ENCODE measurements around the gene BEND6. TPM values are rescaled to one million over a fixed set of nuclear protein-coding genes. Genes with fewer than 3 reads are reported as not detected.

Gene BEND6
- total and polyA plus RNA-seq, 2 of the 4 experiments (the other 2 are of a cell fraction), result 4.1 to 9.7 TPM

GRCh38 chr6:56996401-56996800, 41.5 kb downstream of the BEND6 start:
- DNase-seq, result no peak
- dilution Hi-C loops (cut with HindIII; ENCODE audit: low sequenced_read_pairs, unreplicated experiment), result no loop called here

More at GRCh38 chr6:56996401-56996800, 41.5 kb downstream of the BEND6 start:
- Histone ChIP-seq H3K14ac (replicated peaks; ENCODE audit: low read depth, low read length) (no peak overlapping the region), H3K9me1 (ENCODE audit: insufficient read depth, low read length) (no peaks in the 10 kb centered on the region), H4K20me1 (ENCODE audit: insufficient read depth, low read length) (no peaks in the 10 kb centered on the region), H2AK5ac (ENCODE audit: low read depth, low read length) (no peak overlapping the region), H3K4me1 (ENCODE audit: control insufficient read depth, insufficient read depth, low read length) (no peaks in the 10 kb centered on the region), H3K36me3 (ENCODE audit: control insufficient read depth, insufficient read depth, low read length) (peaks cover 3% of the 10 kb centered on the region; the same call in 1 of the 2 replicates), H2BK5ac (ENCODE audit: low read depth, low read length, poor library complexity, severe bottlenecking) (no peak overlapping the region), H3K18ac (ENCODE audit: low read depth, low read length) (no peak overlapping the region), H3K9ac (ENCODE audit: low read depth, low read length) (no peak overlapping the region), H3K79me1 (ENCODE audit: low read depth in 1 of 2, low read length in 2 of 2) (no peaks in the 10 kb centered on the region), H3K4ac (ENCODE audit: low read depth, low read length) (no peak overlapping the region), H2BK20ac (ENCODE audit: low read depth, low read length) (no peak overlapping the region), H3K9me3 (ENCODE audit: control insufficient read depth, insufficient read depth, low read length) (peaks cover 7% of the 10 kb centered on the region), H3K27me3 (ENCODE audit: control insufficient read depth, insufficient read depth, low read length) (no peaks in the 10 kb centered on the region), H3K56ac (ENCODE audit: extremely low read depth, insufficient read depth, low read length) (no peak overlapping the region), H2BK15ac (ENCODE audit: low read depth, low read length) (no peak overlapping the region), H3K4me3 (ENCODE audit: insufficient read depth, low read depth, low read length) (no peak overlapping the region), H2AK9ac (replicated peaks; ENCODE audit: low read depth, low read length, poor library complexity) (no peak overlapping the region), H2AFZ (replicated peaks; ENCODE audit: low read length, poor library complexity) (no peak overlapping the region), H4K8ac (ENCODE audit: low read depth in 2 of 2, low read length in 2 of 2) (no peak overlapping the region), H3K27ac (ENCODE audit: insufficient read depth, low read length) (no peak overlapping the region), H2BK120ac (ENCODE audit: low read depth, low read length) (no peak overlapping the region), H3K4me2 (ENCODE audit: low read depth, low read length) (no peak overlapping the region), H4K91ac (ENCODE audit: insufficient read depth, low read depth, low read length) (no peak overlapping the region), H3K23ac (ENCODE audit: low read depth, low read length) (no peak overlapping the region), H4K5ac (ENCODE audit: low read depth, low read length) (no peak overlapping the region)
- no CpG with 5 or more reads among the region's 1 CpG for WGBS, 2 experiments (ENCODE audit: extremely low coverage in 2 of 2, insufficient read length in 1 of 2)
- in situ Hi-C loops (cut with MboI; ENCODE audit: low sequenced_read_pairs), result no loop called here
- POLR2A ChIA-PET (ENCODE audit: unreplicated experiment), result no interaction called here
- BruUV-seq (replicated peaks), result no TSS peak
- intact Hi-C loops (cut with micrococcal nuclease), result no loop called here
- TF ChIP-seq RFX5 (IDR thresholded peaks at IDR 0.05; ENCODE audit: low read depth, low read length), result no peak
- TF ChIP-seq FOS (IDR thresholded peaks at IDR 0.05; ENCODE audit: low read depth, low read length), result no peak
- no peak for TF ChIP-seq ELK1 (IDR thresholded peaks at IDR 0.05; ENCODE audit: borderline replicate concordance, low read depth, low read length)
- TF ChIP-seq BHLHE40 (IDR thresholded peaks at IDR 0.05; ENCODE audit: low read depth, low read length), result no peak
- TF ChIP-seq POLR2A (IDR thresholded peaks at IDR 0.05; ENCODE audit: low read depth, low read length), result no peak
- TF ChIP-seq SMC3 (IDR thresholded peaks at IDR 0.05; ENCODE audit: low read depth, low read length), result no peak
- TF ChIP-seq, protein P1, sequence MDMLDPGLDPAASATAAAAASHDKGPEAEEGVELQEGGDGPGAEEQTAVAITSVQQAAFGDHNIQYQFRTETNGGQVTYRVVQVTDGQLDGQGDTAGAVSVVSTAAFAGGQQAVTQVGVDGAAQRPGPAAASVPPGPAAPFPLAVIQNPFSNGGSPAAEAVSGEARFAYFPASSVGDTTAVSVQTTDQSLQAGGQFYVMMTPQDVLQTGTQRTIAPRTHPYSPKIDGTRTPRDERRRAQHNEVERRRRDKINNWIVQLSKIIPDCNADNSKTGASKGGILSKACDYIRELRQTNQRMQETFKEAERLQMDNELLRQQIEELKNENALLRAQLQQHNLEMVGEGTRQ (IDR thresholded peaks at IDR 0.05; ENCODE audit: low read depth, low read length), result no peak
- TF ChIP-seq CHD1 (IDR thresholded peaks at IDR 0.05; ENCODE audit: low read depth, low read length), result no peak
- TF ChIP-seq MXI1 (IDR thresholded peaks at IDR 0.05; ENCODE audit: borderline replicate concordance, low read depth, low read length), result no peak
- no peak for TF ChIP-seq CTCF (conservative IDR thresholded peaks at IDR 0.05; ENCODE audit: low read depth, low read length)
- TF ChIP-seq CEBPB (IDR thresholded peaks at IDR 0.05; ENCODE audit: low read depth, low read length), result no peak
- no peak for TF ChIP-seq MAFK (IDR thresholded peaks at IDR 0.05; ENCODE audit: low read depth, low read length)
- ATAC-seq (ENCODE audit: low read depth), result no peak
- CTCF ChIA-PET, result no interaction called here

All from IMR-90 (cell line).